PFSK-1 (cell line): ENCODE data around the gene MKRN1.

Source experiments
- FOXP2 ChIP-seq: optimal IDR thresholded peaks from 2 replicates; pipeline ENCODE3; 2011; ENCODE audit warnings: borderline replicate concordance, control low read depth, inconsistent platforms; ENCODE audit not compliant: insufficient read depth; ENCODE audit errors: extremely low read length, extremely low read depth
- POLR2AphosphoS5 ChIP-seq: IDR thresholded peaks from 2 replicates; pipeline ENCODE4 v1.6.1; 2012; ENCODE audit warnings: low read depth, mild to moderate bottlenecking, control low read depth, low read length, moderate library complexity
- REST ChIP-seq, 2 experiments: IDR thresholded peaks; 2 replicates each; pipeline versions ENCODE4 v1.6.1 to v1.8.0; 2011 to 2012; ENCODE audit warnings: low read depth in 2 of 2, low read length in 2 of 2, control low read depth in 1 of 2, inconsistent platforms in 1 of 2, mild to moderate bottlenecking in 1 of 2, moderate library complexity in 1 of 2; ENCODE audit not compliant: insufficient read depth in 1 of 2
- TAF1 ChIP-seq: IDR thresholded peaks from 2 replicates; pipeline ENCODE4 v1.6.1; 2012; ENCODE audit warnings: low read length, control low read depth, borderline replicate concordance; ENCODE audit not compliant: insufficient read depth

GRCh38 chr7:140526787-140527664, 47.7 kb upstream of the MKRN1 start:
- no peak for TF ChIP-seq POLR2AphosphoS5
- TF ChIP-seq FOXP2: no peak
- no peak for TF ChIP-seq TAF1
- TF ChIP-seq REST (IDR thresholded peaks at IDR 0.05; ENCODE audit: insufficient read depth in 1 of 2, low read depth in 2 of 2, low read length in 2 of 2): no peak
